Measurements from ENCODE around the gene APBA2. TPM values are rescaled to one million over a fixed set of nuclear protein-coding genes. Genes with fewer than 3 reads are reported as not detected.

Gene APBA2
- total RNA-seq, 2 experiments from 2014 or later, result 30.8 to 32.0 TPM

DNA sequence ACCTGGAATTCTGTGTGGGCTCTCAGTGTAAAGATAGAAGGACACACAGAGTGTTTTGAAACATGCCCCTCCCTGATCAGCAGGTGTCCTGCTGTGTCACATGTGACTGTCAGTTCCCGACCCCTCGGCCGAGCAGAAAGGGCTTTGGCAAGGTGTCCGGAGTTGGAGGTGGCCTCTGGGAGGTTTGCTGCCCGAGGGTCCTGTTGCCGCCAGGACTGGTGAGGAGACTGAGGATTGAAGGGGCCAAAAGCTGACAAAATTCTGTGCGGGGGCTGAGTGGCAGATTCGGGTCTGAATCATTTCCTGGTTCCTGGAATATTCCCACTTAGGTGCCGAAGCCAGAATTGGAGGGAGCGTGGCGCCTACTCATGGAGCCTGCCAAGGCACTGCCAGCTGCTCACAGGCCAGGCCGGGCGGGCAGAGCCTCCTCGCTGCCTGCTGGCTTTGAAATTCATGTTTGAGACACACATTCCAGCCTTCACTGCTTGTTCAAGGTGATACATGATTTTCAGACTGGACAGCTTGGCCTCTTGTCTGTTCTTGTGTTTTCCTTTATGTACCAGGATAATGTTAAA, 83.8 kb downstream of the APBA2 start:
- TF ChIP-seq, protein P1, sequence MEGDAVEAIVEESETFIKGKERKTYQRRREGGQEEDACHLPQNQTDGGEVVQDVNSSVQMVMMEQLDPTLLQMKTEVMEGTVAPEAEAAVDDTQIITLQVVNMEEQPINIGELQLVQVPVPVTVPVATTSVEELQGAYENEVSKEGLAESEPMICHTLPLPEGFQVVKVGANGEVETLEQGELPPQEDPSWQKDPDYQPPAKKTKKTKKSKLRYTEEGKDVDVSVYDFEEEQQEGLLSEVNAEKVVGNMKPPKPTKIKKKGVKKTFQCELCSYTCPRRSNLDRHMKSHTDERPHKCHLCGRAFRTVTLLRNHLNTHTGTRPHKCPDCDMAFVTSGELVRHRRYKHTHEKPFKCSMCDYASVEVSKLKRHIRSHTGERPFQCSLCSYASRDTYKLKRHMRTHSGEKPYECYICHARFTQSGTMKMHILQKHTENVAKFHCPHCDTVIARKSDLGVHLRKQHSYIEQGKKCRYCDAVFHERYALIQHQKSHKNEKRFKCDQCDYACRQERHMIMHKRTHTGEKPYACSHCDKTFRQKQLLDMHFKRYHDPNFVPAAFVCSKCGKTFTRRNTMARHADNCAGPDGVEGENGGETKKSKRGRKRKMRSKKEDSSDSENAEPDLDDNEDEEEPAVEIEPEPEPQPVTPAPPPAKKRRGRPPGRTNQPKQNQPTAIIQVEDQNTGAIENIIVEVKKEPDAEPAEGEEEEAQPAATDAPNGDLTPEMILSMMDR (IDR thresholded peaks at IDR 0.05), result no peak
- intact Hi-C loops (cut with micrococcal nuclease), result loop anchor here (5.0 kb wide), 1 partner anchor 32 kb away; no protein-coding TSS in a partner anchor
- H3K4me1 Mint-ChIP-seq (ENCODE audit: low read depth), result peaks cover 50% of the 10 kb centered on the region
- H3K9me3 Mint-ChIP-seq, result no peaks in the 10 kb centered on the region
- ChIA-PET CTCF (no interaction called here), POLR2A (no interaction called here)
- H3K36me3 Mint-ChIP-seq (ENCODE audit: low read depth), result no peaks in the 10 kb centered on the region
- no peaks in the 10 kb centered on the region for H3K27me3 Mint-ChIP-seq
- DNase-seq (no peak), ATAC-seq (no peak)
- no peak overlapping the region for H3K27ac Mint-ChIP-seq
- no peak overlapping the region for H3K4me3 Mint-ChIP-seq

DNA sequence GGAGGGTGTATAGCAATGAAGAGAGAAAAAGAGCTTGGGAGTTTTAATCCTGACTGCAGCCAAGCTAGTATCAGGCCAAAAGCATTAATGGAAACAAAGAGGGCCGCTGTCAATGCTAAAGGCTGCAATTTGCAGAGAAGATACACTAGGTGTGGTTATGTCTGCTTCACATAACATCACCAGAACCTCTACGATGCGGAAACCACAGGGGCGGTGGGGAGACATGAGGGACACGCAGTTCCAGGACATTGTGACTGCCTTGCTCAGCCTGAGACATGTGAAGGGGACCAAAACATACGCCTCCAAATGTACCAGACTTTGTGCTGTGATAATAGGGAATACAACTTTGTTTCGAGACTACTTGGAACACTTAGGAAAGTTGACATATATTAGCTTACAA, 88.4 kb downstream of the APBA2 start:
- ATAC-seq, result peak; percentile 84
- Mint-ChIP-seq H3K36me3 (ENCODE audit: low read depth) (no peaks in the 10 kb centered on the region), H3K9me3 (no peaks in the 10 kb centered on the region), H3K27ac (peak overlapping the region; percentile 10), H3K4me1 (ENCODE audit: low read depth) (peaks cover 34% of the 10 kb centered on the region), H3K4me3 (peak overlapping the region; percentile 22), H3K27me3 (no peaks in the 10 kb centered on the region)
- TF ChIP-seq, protein P1 (IDR thresholded peaks at IDR 0.05), result no peak
- CTCF ChIA-PET, result interaction anchor here (0.8 to 4.5 kb wide), 15 partner anchors 11 to 129 kb away, joined by 3 to 38 read pairs (median 11); partner anchors contain the start of gene APBA2
- intact Hi-C loops (cut with micrococcal nuclease), result loop anchor here (5.0 kb wide), 1 partner anchor 37 kb away; no protein-coding TSS in a partner anchor
- POLR2A ChIA-PET, result interaction anchor here (0.9 to 1.0 kb wide), 2 partner anchors 20 to 36 kb away, joined by 3 read pairs; no protein-coding TSS in a partner anchor
- DNase-seq, result peak; percentile 72

DNA sequence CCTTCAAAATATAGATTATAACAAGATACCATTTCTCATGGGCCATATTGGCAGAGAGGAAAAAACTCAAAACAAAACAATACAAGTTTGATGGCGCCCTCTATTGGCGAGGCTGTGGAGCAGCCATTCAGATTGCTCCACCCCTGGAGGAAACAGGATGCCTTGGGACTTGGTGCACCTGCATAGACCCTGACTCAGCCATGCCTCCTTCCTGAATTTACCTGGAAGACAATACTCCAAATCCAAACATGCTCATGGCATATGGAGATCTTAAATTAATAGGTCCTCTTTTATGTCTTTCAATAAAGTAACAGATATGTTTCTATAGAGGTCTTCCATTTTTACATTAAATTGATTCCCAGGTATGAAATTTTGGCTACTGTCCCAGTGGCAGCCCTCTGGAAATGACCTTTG, 90.0 kb downstream of the APBA2 start:
- ChIA-PET CTCF (interaction anchor here (0.6 to 4.5 kb wide), 25 partner anchors 9 to 190 kb away, joined by 3 to 38 read pairs (median 5); partner anchors contain the start of gene APBA2), POLR2A (interaction anchor here (0.6 to 1.2 kb wide), 3 partner anchors 15 to 115 kb away, joined by 3 read pairs; no protein-coding TSS in a partner anchor)
- Mint-ChIP-seq H3K27me3 (no peaks in the 10 kb centered on the region), H3K27ac (no peak overlapping the region), H3K4me3 (no peak overlapping the region), H3K9me3 (no peaks in the 10 kb centered on the region), H3K36me3 (ENCODE audit: low read depth) (peaks cover 4% of the 10 kb centered on the region), H3K4me1 (ENCODE audit: low read depth) (peaks cover 33% of the 10 kb centered on the region)
- TF ChIP-seq, protein P1 (IDR thresholded peaks at IDR 0.05), result peak; percentile 90
- ATAC-seq (peak; percentile 82), DNase-seq (peak; percentile 73)
- intact Hi-C loops (cut with micrococcal nuclease), result loop anchor here (5.0 kb wide), 1 partner anchor 93 kb away; no protein-coding TSS in a partner anchor

DNA sequence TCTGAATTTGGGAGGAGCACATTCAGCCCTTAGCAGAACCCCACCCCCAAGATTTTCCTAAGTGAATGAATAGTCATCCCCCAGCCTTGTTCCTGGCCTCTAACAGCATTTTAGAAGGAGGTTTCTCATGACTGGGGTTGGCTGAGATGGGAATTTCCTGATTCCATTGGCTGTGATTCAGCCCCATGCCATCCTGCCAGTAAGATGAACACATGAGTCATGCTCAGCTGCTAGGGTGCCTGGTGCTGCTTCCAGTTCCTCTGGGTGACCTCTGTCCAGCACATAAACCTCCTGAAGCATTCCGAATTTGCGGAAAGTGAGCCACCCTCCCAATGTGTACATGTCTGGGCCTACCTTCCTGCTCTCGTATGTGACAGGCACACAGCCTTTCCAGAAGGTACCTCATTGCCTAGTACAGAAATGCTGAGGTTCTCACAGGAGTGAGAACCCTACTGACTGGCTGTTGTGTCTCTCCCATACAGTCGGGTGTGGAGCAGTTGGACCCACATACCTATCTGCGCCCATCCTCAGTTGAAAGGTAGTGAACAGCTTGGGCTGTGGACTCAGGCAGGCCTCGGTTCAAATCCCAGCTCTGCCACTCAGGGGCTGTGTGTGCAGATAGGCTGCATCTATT, 91.7 kb downstream of the APBA2 start:
- H3K27me3 Mint-ChIP-seq, result no peaks in the 10 kb centered on the region
- intact Hi-C loops (cut with micrococcal nuclease), result loop anchor here (5.0 kb wide), 1 partner anchor 95 kb away; no protein-coding TSS in a partner anchor
- no peak overlapping the region for H3K4me3 Mint-ChIP-seq
- H3K27ac Mint-ChIP-seq, result no peak overlapping the region
- ChIA-PET CTCF (interaction anchor here (0.8 to 1.3 kb wide), 2 partner anchors 10 to 113 kb away, joined by 4 read pairs; no protein-coding TSS in a partner anchor), POLR2A (no interaction called here)
- no peaks in the 10 kb centered on the region for H3K9me3 Mint-ChIP-seq
- no peak for ATAC-seq
- no peak for DNase-seq
- H3K4me1 Mint-ChIP-seq (ENCODE audit: low read depth), result peaks cover 22% of the 10 kb centered on the region
- H3K36me3 Mint-ChIP-seq (ENCODE audit: low read depth), result peaks cover 6% of the 10 kb centered on the region
- TF ChIP-seq, protein P1 (IDR thresholded peaks at IDR 0.05), result no peak

DNA sequence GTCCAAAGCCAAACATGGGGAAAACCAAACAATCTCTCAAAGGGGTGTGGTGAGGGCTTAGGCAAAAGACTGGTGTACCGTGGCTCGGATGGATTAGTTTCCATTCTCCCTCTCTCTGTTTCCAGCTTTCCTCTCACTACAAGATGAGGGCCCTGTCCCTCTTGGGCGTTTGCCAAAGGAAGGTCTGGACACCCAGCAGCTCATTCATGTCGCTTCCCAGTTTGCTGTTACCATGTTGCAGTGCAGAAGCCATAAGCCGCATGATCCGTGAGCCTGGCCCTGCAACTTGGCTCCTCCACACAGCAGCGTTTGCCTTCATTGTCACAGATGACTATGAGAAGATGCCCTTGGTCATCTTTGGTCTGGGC, 92.2 kb downstream of the APBA2 start:
- ATAC-seq, result no peak
- H3K36me3 Mint-ChIP-seq (ENCODE audit: low read depth), result peaks cover 6% of the 10 kb centered on the region
- H3K9me3 Mint-ChIP-seq, result no peaks in the 10 kb centered on the region
- no peak overlapping the region for H3K4me3 Mint-ChIP-seq
- ChIA-PET CTCF (interaction anchor here (0.8 to 1.5 kb wide), 4 partner anchors 11 to 126 kb away, joined by 4 to 6 read pairs (median 4); no protein-coding TSS in a partner anchor), POLR2A (no interaction called here)
- intact Hi-C loops (cut with micrococcal nuclease), result loop anchor here (5.0 kb wide), 1 partner anchor 96 kb away; no protein-coding TSS in a partner anchor
- TF ChIP-seq, protein P1 (IDR thresholded peaks at IDR 0.05), result no peak
- no peak overlapping the region for H3K27ac Mint-ChIP-seq
- no peaks in the 10 kb centered on the region for H3K27me3 Mint-ChIP-seq
- no peak for DNase-seq
- H3K4me1 Mint-ChIP-seq (ENCODE audit: low read depth), result peaks cover 20% of the 10 kb centered on the region
